Activated naive CD4-positive, alpha-beta T cell treated with anti-CD3 and anti-CD28 coated beads, Interleukin-2, amount 10 ng/mL, durations not matched to agents 7 days and 5 days (primary cell): ENCODE results near the gene STYXL1.
A peak's percentile ranks its signal among the peaks of the same experiment; 100 is the strongest.
"Not testable (repeated sequence)": the region's sequence is repeated elsewhere in the genome, so short reads cannot be mapped to it uniquely, and the experiment has no call there.

ENCODE experiments used
- CTCF ChIA-PET: fragments of 350-600 bp; sonication (Branson Sonifier 250); formaldehyde crosslinking; loops from one replicate; lab custom pipeline; 2021; ENCODE audit warnings: antibody characterized with exemption; lab: Charles Lee
- DNase-seq: peaks from one replicate; pipeline ENCODE4 v3.0.0-alpha.2; 2020
- H3K27ac Mint-ChIP-seq: one replicate; pipeline ENCODE4 v1.8.0; 2021; ENCODE audit warnings: mild to moderate bottlenecking, moderate library complexity, mixed read lengths
- H3K27me3 Mint-ChIP-seq: one replicate; pipeline ENCODE4 v1.8.0; 2021; ENCODE audit warnings: mild to moderate bottlenecking, mixed read lengths
- H3K36me3 Mint-ChIP-seq: one replicate; pipeline ENCODE4 v1.8.0; 2021; ENCODE audit warnings: mixed read lengths
- H3K4me1 Mint-ChIP-seq: one replicate; pipeline ENCODE4 v1.8.0; 2021; ENCODE audit warnings: mixed read lengths
- H3K4me3 Mint-ChIP-seq: one replicate; pipeline ENCODE4 v1.8.0; 2021; ENCODE audit warnings: mild to moderate bottlenecking, moderate library complexity, mixed read lengths
- H3K9me3 Mint-ChIP-seq: one replicate; pipeline ENCODE4 v1.8.0; 2021; ENCODE audit warnings: mixed read lengths

Gene STYXL1

DNA sequence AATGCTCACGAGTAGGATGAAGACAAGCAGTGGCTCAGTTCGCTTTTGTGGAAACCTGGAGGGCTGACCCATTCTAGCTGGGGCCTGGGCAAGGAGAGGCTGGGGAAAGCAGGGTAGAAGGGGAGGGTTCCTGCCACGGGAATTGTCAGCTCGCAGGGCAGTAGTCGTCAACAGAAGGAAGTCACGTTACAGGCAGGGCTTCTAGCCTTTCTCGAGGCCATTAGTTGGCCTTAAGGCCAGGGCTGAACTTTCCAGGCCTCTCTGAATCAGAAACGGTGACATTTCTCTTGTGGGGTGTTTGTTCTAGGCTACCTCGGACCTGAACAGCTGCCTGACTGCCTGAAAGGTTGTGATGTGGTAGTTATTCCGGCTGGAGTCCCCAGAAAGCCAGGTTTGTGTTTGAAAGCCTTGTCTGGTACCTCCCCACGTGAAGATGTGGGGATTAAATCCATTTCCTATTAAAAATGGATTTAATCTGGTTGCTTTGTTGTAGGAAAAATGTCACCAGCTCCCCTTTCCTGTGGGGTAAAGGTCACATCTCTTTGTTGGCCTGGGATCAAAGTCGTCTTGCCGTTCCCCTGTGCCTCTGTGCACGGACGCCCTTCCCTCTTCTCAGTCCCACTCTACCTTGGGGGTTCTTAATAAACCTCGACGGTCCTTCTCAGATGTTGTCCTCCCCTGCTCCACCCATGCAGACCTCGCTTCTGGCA is 9.5 kb upstream of the STYXL1 start:
- CTCF ChIA-PET: no interaction called here
- Mint-ChIP-seq H3K4me1 (peaks cover 5% of the 10 kb centered on the region), H3K9me3 (no peaks in the 10 kb centered on the region), H3K27me3 (no peaks in the 10 kb centered on the region), H3K36me3 (peaks cover 34% of the 10 kb centered on the region), H3K27ac (no peak overlapping the region), H3K4me3 (no peak overlapping the region)
- no peak for DNase-seq

DNA sequence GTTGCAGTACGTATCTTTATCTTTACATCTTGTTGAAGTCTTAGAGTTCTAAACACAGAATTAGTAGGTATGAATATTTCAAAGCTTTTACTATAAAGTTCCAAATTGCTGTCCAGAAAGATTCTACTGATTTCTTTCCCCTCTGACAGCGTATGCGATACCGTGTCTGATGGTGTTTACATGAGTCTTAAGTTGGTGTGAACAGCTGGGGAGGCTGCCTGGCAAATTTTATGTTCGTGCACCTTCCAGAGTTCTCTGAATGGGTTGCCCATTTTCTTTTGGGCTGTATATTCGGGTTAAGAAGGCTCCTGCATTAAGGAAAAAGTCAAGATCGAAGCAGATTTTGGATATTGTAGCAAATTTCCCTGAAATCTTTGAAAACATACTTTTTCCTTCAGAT is 8.4 kb upstream of the STYXL1 start:
- no peak overlapping the region for H3K27ac Mint-ChIP-seq
- no peaks in the 10 kb centered on the region for H3K9me3 Mint-ChIP-seq
- no peak overlapping the region for H3K4me3 Mint-ChIP-seq
- peaks cover 12% of the 10 kb centered on the region for H3K4me1 Mint-ChIP-seq
- no peak for DNase-seq
- H3K36me3 Mint-ChIP-seq: peaks cover 33% of the 10 kb centered on the region
- H3K27me3 Mint-ChIP-seq: no peaks in the 10 kb centered on the region
- CTCF ChIA-PET: interaction anchor here (1.0 kb wide), 1 partner anchor 11 kb away, joined by 3 read pairs; no protein-coding TSS in a partner anchor

DNA sequence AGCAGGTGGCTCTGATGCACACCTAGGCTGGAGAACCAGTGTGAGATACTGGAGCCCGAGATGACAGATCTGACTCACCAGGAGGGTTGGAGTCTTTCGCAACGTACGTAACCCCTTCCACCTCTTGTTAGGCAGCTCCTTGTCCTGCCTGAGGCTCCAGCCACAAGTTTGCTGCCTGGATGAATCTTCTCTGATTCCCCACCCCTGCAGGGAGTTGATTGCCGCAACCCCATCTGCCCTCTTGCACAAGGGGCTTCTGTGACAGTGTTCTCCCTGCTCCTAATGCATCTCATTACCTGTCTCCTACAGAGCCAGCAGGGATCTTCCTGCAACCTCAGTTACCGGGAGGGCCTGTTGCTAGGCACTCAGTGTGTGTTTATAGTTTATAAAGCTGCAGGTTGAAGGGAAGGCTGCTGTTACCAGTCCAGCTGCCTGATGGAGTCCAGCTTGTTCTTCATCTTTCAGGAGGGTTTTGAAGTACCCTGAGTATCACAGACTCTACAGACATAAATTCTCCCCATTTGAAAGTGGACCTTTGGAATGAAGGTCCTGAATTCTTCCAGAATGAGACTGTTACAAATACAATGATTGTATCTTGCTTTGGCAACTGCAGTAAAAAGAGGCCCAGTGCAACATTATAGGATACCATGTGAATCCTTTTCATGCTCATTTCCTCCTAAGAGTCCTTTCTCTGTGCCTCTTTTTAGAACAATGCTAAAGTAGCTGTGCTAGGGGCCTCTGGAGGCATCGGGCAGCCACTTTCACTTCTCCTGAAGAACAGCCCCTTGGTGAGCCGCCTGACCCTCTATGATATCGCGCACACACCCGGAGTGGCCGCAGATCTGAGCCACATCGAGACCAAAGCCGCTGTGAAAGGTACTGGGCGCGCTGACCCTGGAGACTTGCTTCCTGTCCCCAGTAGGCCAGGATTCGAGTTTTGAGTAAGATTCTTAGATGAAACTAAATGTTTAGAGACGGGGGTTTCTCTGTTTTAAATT is 6.6 kb upstream of the STYXL1 start:
- Mint-ChIP-seq H3K9me3 (no peaks in the 10 kb centered on the region), H3K27ac (no peak overlapping the region), H3K4me1 (peaks cover 27% of the 10 kb centered on the region), H3K36me3 (peaks cover 29% of the 10 kb centered on the region), H3K4me3 (no peak overlapping the region), H3K27me3 (no peaks in the 10 kb centered on the region)
- CTCF ChIA-PET: no interaction called here
- DNase-seq: no peak

DNA sequence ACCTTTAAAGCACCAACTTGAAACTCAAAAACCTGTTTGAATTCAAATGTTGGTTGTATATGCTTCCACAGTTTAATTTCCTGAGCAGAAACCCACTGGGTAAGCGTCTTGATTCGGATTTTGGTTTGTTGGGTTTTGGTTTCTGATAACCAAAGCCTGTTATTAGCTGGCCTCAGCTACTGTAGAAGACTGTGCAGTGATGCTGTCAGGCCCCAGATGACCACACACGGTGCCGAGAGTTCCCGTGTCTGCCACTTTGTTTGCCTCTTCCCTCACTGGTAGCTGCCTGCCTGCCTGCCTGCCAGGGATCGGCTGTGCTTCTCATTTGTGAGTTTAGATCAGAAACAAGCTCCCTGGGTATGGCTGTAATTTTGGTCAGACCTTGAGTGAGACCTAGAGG is 5.7 kb upstream of the STYXL1 start:
- no peaks in the 10 kb centered on the region for H3K9me3 Mint-ChIP-seq
- peaks cover 30% of the 10 kb centered on the region for H3K36me3 Mint-ChIP-seq
- peaks cover 36% of the 10 kb centered on the region for H3K4me1 Mint-ChIP-seq
- no peaks in the 10 kb centered on the region for H3K27me3 Mint-ChIP-seq
- CTCF ChIA-PET: interaction anchor here (0.6 kb wide), 1 partner anchor 185 kb away, joined by 3 read pairs; no protein-coding TSS in a partner anchor
- no peak overlapping the region for H3K27ac Mint-ChIP-seq
- no peak overlapping the region for H3K4me3 Mint-ChIP-seq
- DNase-seq: no peak

DNA sequence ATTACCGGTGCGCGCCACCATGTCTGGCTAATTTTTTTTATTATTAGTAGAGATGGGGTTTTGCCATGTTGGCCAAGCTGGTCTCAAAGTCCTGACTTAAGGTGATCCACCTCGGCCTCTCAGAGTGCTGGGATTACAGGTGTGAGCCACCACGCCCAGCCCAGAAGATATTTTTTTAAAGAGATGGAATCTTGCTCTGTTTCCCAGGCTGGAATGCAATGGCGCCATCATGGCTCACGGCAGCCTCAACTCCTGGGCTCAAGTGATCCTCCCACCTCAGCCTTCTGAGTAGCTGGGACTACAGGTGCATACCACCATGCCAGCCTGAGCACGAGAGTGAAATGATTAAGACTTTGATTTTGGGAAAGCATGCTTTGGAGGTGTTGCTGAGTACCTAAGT is 4.9 kb upstream of the STYXL1 start:
- peaks cover 28% of the 10 kb centered on the region for H3K36me3 Mint-ChIP-seq

DNA sequence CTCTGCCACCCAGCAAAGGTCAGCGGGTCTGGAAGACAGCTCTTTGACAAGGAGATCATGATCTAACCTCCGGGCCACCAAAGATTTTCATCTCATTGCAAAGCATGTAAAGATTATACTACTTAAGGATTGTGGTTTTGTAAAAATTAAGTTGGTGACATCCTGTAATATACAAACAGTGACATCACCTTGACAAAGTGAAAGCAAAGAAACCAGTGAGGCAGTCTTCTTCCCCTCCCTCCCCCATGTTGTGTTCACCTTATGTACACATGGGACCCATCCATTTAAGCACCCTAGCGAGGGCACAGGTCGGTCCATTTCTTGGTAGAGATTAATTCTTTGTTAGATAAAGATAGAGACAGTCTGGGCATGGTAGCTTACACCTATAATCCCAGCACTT is 4.0 kb upstream of the STYXL1 start:
- no peak overlapping the region for H3K4me3 Mint-ChIP-seq
- peak overlapping the region; percentile 81 for H3K27ac Mint-ChIP-seq
- peaks cover 26% of the 10 kb centered on the region for H3K36me3 Mint-ChIP-seq
- no peaks in the 10 kb centered on the region for H3K27me3 Mint-ChIP-seq
- CTCF ChIA-PET: interaction anchor here (1.1 kb wide), 1 partner anchor 31 kb away, joined by 5 read pairs; no protein-coding TSS in a partner anchor
- peak; percentile 40 for DNase-seq
- H3K9me3 Mint-ChIP-seq: no peaks in the 10 kb centered on the region
- H3K4me1 Mint-ChIP-seq: peaks cover 40% of the 10 kb centered on the region

More for the DNA sequence above, 4.9 kb upstream of the STYXL1 start:
- CTCF ChIA-PET: interaction anchor here (1.1 kb wide), 1 partner anchor 30 kb away, joined by 5 read pairs; no protein-coding TSS in a partner anchor
- not testable (repeated sequence) for H3K9me3 Mint-ChIP-seq, H3K4me3 Mint-ChIP-seq, DNase-seq, H3K27me3 Mint-ChIP-seq, H3K27ac Mint-ChIP-seq
- H3K4me1 Mint-ChIP-seq: peaks cover 40% of the 10 kb centered on the region

DNA sequence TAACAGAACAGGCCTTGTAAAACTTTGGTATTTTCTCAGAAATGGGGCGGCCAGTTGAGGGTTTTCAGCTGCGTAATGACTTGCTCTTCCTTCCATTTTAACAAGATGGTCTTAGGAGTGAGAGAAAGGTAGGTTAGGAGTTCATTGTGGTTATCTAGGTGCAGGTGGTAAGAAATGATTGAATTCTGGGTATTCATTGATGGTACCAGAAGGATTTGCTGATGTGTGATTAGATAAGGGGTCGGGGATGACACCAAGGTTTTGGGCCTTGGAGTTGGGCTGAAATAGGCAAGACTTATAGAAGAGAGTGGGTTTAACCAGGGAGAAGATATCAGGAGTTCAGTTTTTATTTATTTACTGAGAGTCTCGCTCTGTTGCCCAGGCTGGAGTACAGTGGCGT is 2.7 kb upstream of the STYXL1 start:
- no peak for DNase-seq
- H3K4me1 Mint-ChIP-seq: peaks cover 46% of the 10 kb centered on the region

DNA sequence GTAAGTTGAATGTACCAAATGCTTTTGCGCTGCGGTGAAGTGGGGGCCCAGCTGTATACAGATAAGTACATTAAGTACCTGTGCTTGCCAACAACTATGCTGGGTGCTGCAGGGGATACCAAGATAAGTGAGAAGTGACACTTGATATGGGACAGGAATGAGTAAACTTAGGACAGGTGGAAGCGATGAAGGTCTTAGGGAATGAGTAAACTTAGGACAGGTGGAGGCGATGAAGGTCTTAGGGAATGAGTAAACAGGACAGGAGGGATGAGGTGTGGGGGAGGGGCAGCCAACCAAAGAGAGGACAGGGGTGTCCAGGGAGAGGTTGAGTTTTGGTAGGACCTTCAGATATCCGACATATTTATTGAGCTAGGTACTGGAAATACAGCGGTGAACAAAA is 1.5 kb upstream of the STYXL1 start:
- H3K4me3 Mint-ChIP-seq: peak overlapping the region; percentile 91
- peak overlapping the region; percentile 74 for H3K27ac Mint-ChIP-seq
- no peak for DNase-seq
- H3K4me1 Mint-ChIP-seq: peaks cover 55% of the 10 kb centered on the region
- CTCF ChIA-PET: interaction anchor here (1.1 kb wide), 1 partner anchor 81 kb away, joined by 3 read pairs; no protein-coding TSS in a partner anchor
- H3K36me3 Mint-ChIP-seq: peaks cover 30% of the 10 kb centered on the region
- no peaks in the 10 kb centered on the region for H3K27me3 Mint-ChIP-seq
- H3K9me3 Mint-ChIP-seq: no peaks in the 10 kb centered on the region

More for the DNA sequence above, 2.7 kb upstream of the STYXL1 start:
- peak overlapping the region; percentile 0 for H3K4me3 Mint-ChIP-seq
- H3K27ac Mint-ChIP-seq: peak overlapping the region; percentile 15
- H3K27me3 Mint-ChIP-seq: no peaks in the 10 kb centered on the region
- CTCF ChIA-PET: interaction anchor here (1.1 to 1.2 kb wide), 2 partner anchors 80 to 81 kb away, joined by 3 to 4 read pairs; no protein-coding TSS in a partner anchor
- no peaks in the 10 kb centered on the region for H3K9me3 Mint-ChIP-seq
- H3K36me3 Mint-ChIP-seq: peaks cover 26% of the 10 kb centered on the region

DNA sequence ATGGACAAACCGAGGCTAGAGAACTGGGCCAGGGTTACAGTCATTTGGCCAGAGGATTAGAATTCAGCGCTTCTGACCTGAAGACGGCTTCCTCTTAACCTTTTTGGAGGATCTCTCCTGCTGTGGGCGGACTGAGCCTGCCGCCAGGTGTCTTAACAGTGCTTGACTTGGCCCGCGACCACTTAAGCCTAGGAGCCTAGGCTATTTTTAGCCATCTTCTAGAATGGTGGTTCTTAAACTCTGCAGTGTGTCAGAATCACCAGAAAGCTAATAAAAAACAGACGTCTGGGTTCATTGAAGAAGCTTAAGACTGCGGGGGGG is 828 bp upstream of the STYXL1 start:
- peak; percentile 35 for DNase-seq
- Mint-ChIP-seq H3K36me3 (peaks cover 30% of the 10 kb centered on the region), H3K27ac (peak overlapping the region; percentile 92), H3K9me3 (no peaks in the 10 kb centered on the region), H3K4me1 (peaks cover 55% of the 10 kb centered on the region), H3K27me3 (no peaks in the 10 kb centered on the region), H3K4me3 (peak overlapping the region; percentile 91)
- CTCF ChIA-PET: interaction anchor here (1.4 kb wide), 1 partner anchor 130 kb away, joined by 3 read pairs; no protein-coding TSS in a partner anchor

DNA sequence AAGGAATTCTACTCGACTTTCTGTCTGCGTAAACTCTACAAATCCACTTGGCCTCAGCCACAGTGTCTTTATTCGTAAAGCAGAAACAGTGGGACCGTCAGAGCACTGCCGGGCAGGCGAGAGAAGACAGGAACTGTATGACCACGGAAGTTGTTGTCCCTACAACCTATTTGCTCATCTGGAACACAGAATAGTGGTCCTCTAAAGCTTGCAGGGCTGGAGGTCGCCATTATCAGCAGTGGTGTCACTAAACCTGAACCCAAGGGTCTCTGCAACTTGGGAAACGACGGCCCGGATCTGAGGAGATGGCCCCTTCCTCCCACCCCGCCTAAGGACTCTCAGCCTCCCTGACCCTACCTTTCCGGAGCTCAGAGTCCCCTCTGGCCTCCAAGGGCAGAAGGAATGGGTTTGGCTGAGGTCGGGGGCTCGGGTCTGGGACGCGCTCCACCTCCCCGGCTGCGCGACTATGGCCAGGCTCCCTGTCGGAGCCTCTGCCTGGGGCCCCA is 442 bp downstream of the STYXL1 start:
- CTCF ChIA-PET: interaction anchor here (1.4 to 1.5 kb wide), 2 partner anchors 81 to 131 kb away, joined by 3 read pairs; no protein-coding TSS in a partner anchor
- Mint-ChIP-seq H3K36me3 (peaks cover 29% of the 10 kb centered on the region), H3K9me3 (no peaks in the 10 kb centered on the region), H3K27ac (peak overlapping the region; percentile 92), H3K27me3 (no peaks in the 10 kb centered on the region), H3K4me1 (peaks cover 52% of the 10 kb centered on the region), H3K4me3 (peak overlapping the region; percentile 91)
- no peak for DNase-seq

DNA sequence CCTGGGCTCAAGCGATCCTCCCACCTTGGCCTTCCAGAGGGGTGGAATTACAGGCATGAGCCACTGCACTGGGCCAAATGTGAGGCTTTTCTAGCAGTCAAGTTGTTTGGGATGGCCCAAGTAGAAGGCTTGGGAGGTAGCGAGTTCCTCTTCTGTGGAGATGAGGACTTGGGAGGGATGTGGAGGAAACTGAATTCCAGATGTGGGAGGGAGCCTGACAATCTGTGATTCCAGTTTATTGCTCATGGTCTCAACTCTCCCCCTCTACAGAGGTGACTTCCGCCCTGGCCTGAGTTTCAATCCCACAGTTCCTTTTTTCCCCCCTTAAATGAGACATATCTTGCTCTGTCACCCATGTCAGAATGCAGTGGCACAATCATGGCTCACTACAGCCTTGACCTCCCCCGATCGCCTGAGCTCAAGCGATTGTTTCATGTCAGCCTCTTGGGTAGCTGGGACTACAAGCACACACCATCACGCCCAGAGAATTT is 3.4 kb downstream of the STYXL1 start:
- H3K4me1 Mint-ChIP-seq: peaks cover 30% of the 10 kb centered on the region
- peaks cover 18% of the 10 kb centered on the region for H3K36me3 Mint-ChIP-seq
- no peaks in the 10 kb centered on the region for H3K27me3 Mint-ChIP-seq
- H3K27ac Mint-ChIP-seq: no peak overlapping the region
- no peak overlapping the region for H3K4me3 Mint-ChIP-seq
- no peak for DNase-seq
- no peaks in the 10 kb centered on the region for H3K9me3 Mint-ChIP-seq
- CTCF ChIA-PET: interaction anchor here (1.9 kb wide), 1 partner anchor 24 kb away, joined by 8 read pairs; no protein-coding TSS in a partner anchor

DNA sequence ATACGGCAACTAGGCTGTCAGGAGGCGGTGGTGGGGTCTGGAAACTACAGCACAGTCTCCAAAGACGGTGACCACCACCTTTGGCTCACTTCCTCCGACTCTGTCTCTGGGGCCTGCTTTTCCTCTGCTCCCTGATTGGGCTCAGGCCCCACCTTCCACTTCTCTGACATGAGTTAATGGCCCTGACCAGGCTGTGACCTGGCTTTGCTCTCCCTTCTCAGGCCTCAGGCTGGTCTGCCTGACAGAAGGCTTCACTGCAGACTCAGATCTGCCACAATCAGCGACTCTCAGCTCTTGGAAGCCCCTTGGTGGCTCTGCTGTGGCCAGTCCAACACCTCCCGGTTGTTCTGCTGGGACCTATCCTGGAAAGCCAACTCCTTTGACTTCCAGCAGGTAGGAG is 7.7 kb downstream of the STYXL1 start:
- H3K36me3 Mint-ChIP-seq: peaks cover 7% of the 10 kb centered on the region
- no peak for DNase-seq
- H3K27me3 Mint-ChIP-seq: no peaks in the 10 kb centered on the region
- CTCF ChIA-PET: no interaction called here
- no peak overlapping the region for H3K4me3 Mint-ChIP-seq
- H3K4me1 Mint-ChIP-seq: peaks cover 8% of the 10 kb centered on the region
- no peaks in the 10 kb centered on the region for H3K9me3 Mint-ChIP-seq
- H3K27ac Mint-ChIP-seq: no peak overlapping the region

DNA sequence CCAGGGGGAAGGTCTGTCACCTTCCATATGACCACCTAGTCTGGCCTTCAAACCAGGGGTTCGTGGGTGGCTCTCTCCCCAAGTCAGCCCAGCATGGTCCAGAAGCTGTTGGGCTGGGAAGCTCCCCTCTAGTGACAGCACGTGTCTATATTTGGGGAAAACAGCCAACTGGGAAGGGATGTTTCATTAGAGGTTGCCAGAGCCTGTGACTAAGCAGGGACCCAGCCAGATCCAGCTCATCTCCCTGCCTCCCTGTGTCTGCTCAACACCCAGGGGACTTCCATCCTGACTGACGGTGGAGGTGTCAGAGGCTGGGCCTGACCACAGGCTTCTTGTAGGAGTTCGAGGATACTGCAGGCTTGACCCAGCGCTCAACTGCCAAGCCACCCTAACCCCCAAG is 10.5 kb downstream of the STYXL1 start:
- no peaks in the 10 kb centered on the region for H3K9me3 Mint-ChIP-seq
- H3K4me1 Mint-ChIP-seq: peaks cover 7% of the 10 kb centered on the region
- CTCF ChIA-PET: no interaction called here
- peaks cover 2% of the 10 kb centered on the region for H3K36me3 Mint-ChIP-seq
- H3K27ac Mint-ChIP-seq: no peak overlapping the region
- no peak overlapping the region for H3K4me3 Mint-ChIP-seq
- no peak for DNase-seq
- no peaks in the 10 kb centered on the region for H3K27me3 Mint-ChIP-seq

DNA sequence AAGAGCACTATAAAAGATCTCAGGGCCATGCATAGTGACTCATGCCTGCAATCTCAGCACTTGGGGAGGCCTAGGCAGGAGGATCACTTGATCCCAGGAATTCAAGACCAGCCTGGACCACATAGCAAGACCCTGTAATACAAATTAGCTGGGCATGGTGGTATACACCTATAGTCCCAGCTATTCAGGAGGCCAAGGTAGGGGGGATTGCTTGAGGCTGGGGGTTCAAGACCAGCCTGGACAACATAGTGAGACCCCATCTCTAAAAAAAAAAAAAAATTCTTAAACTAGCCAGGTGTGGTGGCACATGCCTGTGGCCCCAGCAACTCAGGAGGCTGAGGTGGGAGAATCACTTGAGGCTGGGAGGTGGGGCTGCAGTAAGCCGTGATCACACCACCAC is 15.8 kb downstream of the STYXL1 start:
- peaks cover 7% of the 10 kb centered on the region for H3K4me1 Mint-ChIP-seq
- no peak for DNase-seq
- H3K36me3 Mint-ChIP-seq: peaks cover 5% of the 10 kb centered on the region
- H3K27me3 Mint-ChIP-seq: no peaks in the 10 kb centered on the region
- H3K9me3 Mint-ChIP-seq: no peaks in the 10 kb centered on the region
- CTCF ChIA-PET: interaction anchor here (0.6 to 1.3 kb wide), 2 partner anchors 11 to 127 kb away, joined by 3 to 4 read pairs; no protein-coding TSS in a partner anchor
- H3K4me3 Mint-ChIP-seq: no peak overlapping the region
- no peak overlapping the region for H3K27ac Mint-ChIP-seq
